AG10803 (cell line): Measurements from ENCODE around the gene ADD3.
"Not testable (repeated sequence)": the region's sequence is repeated elsewhere in the genome, so short reads cannot be mapped to it uniquely, and the experiment has no call there.

ENCODE experiments used
- DNase-seq: peaks from one replicate; pipeline ENCODE4 v3.0.0; 2010; ENCODE audit warnings: low read depth
- H3K4me3 ChIP-seq: 2 replicates; pipeline ENCODE4 v1.5.1; 2011; ENCODE audit warnings: mild to moderate bottlenecking, low read length, control low read depth
- CTCF ChIP-seq: conservative IDR thresholded peaks from 2 replicates; pipeline ENCODE4 v1.5.1; 2011; ENCODE audit warnings: mild to moderate bottlenecking, low read length, control low read depth, inconsistent platforms

Gene ADD3

DNA sequence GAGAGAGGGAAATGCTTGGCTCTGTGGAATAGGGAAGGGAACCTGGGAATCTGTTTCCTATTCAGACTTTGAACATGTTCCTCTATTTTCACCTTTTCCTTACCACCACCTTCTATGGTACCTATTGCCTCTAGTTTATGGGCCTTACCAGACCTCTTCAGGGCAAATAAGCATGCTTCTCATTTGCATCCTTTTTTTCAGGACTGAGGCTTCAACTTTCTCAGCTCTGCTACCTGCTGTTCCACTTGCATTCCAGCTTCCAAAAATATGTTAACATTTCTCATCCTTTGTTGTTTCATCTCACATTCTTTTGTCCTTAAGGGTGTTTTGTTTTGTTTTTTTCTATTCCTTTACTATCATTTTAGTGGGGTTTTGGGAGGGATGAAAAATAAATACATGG, 121.7 kb downstream of the ADD3 start:
- no peak for DNase-seq
- TF ChIP-seq CTCF = no peak
- no peak overlapping the region for H3K4me3 ChIP-seq

DNA sequence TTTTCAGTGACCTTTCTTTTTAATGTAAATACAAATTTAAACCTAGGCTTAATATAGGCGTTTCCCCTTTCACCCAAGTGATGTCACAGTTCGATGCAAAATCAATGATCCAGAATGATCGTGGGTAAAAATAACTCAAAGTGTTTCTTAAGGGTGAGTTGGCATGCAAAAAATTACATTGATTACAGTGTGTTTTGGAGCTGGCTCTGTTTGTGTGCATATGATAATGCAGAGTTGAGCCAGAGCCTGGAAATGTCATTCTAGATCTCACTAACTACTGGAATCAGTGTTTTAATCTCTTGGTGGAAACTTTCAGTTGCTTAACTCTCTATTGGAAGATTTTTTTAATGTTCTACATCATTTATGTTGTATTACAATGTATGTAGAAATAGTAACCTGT, 127.1 kb downstream of the ADD3 start:
- TF ChIP-seq CTCF = no peak
- H3K4me3 ChIP-seq = no peak overlapping the region
- no peak for DNase-seq

DNA sequence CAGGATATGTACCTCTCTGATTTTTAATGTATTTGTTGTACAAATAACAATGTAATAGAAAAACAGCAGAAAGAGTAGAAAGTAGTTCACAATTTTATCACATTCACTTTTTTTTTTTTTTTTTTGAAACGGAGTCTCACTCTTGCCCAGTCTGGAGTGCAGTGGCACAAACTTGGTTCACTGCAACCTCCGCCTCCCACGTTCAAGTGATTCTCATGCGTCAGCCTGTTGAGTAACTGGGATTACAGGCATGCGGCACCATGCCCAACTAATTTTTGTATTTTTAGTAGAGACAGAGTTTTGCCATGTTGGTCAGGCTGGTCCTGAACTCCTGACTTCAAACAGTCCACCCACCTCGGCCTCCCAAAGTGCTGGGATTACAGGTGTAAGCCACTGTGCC, 128.1 kb downstream of the ADD3 start:
- not testable (repeated sequence) for H3K4me3 ChIP-seq, DNase-seq

DNA sequence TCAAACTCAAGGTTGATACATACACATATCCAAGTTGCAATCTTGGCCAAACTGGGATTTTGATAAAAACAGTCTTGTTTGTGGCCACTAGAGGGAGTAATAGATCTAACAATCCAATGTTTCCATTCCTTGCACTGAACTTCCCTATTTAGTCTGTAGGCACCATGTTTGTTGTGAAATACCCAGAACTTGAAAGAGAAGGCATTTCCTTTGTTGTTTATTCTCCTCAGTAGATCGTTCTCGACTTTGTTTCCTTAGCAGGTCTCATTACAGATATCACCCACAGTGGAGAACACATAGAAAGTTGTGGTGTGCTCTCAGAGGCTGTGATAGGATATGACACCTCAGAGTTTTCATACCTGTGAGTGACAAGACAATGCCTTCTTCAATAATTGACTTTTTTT, 129.4 kb downstream of the ADD3 start:
- peak; percentile 82 for DNase-seq
- no peak overlapping the region; the same call in 1 of the 2 replicates for H3K4me3 ChIP-seq
- peak; percentile 83 for TF ChIP-seq CTCF

DNA sequence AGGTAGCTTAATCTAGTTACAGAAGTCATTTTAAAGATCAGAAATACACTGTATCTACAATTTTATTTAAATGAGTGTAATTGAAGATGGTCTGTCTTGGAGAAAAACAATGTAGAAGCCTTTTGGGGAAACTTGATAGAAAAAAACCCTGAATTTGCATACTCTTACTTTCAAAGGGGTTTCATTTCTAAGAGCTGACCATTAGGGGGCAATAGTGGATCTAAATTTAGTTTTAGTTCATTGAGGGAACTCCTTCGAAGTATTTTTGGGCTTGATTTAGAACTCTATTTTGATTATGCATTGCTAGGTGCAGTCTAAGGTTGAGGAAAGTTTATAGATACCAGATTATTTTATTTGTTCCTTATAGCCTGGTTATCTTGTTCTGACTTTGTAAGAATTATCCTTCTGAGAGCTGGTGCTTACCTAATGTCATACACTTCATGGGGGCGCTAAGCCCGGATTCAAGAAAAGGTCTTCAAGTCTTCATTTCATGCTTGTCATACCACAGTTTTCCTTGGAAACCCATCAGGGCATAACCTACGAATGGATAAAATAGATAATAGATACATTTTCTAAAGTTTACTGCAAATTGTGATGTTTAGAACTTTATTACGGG, 130.5 kb downstream of the ADD3 start:
- peak; percentile 67 for DNase-seq
- TF ChIP-seq CTCF = peak; percentile 77
- H3K4me3 ChIP-seq = no peak overlapping the region

DNA sequence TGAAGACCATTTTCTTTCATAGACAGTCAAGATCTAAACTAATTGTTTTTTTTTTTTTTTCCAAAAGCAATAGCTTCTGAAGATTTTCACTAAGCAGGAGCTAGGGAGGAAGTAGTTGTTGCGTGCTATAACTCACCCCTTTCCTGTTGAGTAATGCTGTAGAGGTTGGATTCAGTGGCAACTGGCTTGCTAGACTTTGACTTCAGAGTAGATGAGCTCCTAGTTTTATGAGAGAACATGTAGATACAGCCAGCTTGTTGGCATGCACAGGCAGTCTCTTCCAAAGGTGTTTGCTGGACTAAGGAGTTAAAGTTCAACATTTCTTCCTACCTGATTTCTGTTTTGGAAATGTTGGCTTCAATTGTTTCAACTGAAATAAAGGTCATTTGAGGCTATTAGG, 133.4 kb downstream of the ADD3 start:
- TF ChIP-seq CTCF = no peak
- H3K4me3 ChIP-seq = no peak overlapping the region
- peak; percentile 27 for DNase-seq

DNA sequence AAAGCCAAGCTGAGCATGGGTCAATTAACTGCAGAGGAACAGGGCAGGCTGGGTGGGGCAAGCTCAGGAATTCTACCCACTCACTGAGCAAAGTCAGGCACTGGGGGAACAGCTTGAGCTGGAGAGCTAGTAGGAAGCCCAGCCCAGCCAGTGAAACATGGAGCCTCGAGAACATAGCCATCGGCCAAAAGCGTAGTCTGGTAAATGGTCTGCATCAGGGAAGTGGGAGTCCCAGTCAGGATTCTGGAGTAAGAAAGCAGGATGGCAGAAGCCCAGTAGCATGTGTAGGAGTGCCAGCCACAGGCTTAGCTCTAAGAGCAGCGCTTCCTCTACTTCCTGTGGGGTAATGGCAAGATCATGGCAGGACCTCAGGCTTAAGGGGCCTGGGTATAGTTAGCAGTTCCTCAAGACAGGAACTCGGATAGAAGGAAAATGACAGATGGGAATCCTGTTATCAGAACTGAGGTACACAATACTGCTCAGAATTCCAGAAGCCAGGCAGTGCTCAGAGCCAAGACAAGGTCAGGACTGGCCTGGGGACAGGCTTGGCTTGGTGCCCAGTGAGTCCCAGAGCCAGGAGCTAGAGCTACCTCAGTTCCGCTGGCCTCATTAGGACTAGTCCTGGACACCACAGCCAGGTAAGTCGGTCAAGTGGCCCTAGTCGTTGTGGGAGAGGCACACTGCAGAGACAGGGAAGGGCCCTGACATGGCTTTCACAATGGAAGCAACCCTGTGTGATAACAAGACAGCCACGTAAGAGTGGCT, 134.3 kb downstream of the ADD3 start:
- DNase-seq = no peak
- no peak overlapping the region for H3K4me3 ChIP-seq
- TF ChIP-seq CTCF = no peak
